Lower lobe of right lung (tissue), 2 donors: ENCODE data around the gene TMEM120A. TPM values are rescaled to one million over a fixed set of nuclear protein-coding genes. Genes with fewer than 3 reads are reported as not detected.
"Not testable (repeated sequence)": the region's sequence is repeated elsewhere in the genome, so short reads cannot be mapped to it uniquely, and the experiment has no call there.

Source experiments
- ATAC-seq, 2 donors: fragments of 200-7000 bp; cut with Tn5 transposase; one replicate each; pipeline ENCODE4 v1.9.1; 2020 to 2022; ENCODE audit warnings: mild to moderate bottlenecking in 2 of 2, moderate library complexity in 2 of 2
- DNase-seq: peaks from one replicate; pipeline ENCODE4 v3.0.0-alpha.2; 2020
- H3K27ac ChIP-seq: fragments of 200-600 bp; one replicate; pipeline ENCODE4 v1.8.0; 2022
- H3K27me3 ChIP-seq: fragments of 200-600 bp; one replicate; pipeline ENCODE4 v1.8.0; 2022; ENCODE audit warnings: low read depth
- H3K36me3 ChIP-seq: fragments of 200-600 bp; one replicate; pipeline ENCODE4 v1.8.0; 2022; ENCODE audit warnings: mild to moderate bottlenecking
- H3K4me1 ChIP-seq: fragments of 200-600 bp; one replicate; pipeline ENCODE4 v1.8.0; 2022
- H3K4me3 ChIP-seq: fragments of 200-600 bp; one replicate; pipeline ENCODE4 v1.8.0; 2022; ENCODE audit warnings: mild to moderate bottlenecking
- H3K9me3 ChIP-seq: fragments of 200-600 bp; one replicate; pipeline ENCODE4 v1.8.0; 2022
- CTCF ChIP-seq: fragments of 200-600 bp; IDR thresholded peaks from one replicate; pipeline ENCODE4 v1.8.0; 2022; ENCODE audit warnings: antibody characterized with exemption, mild to moderate bottlenecking
- intact Hi-C: fragments of 100-400 bp; cut with DNase I; formaldehyde crosslinking; loops from one replicate; pipeline ENCODE4 v1.11.0; 2022
- total RNA-seq: library from RNA; stranded (reverse); fragmentation: NEBNext Ultra II Directional; extraction: Animal tissue kit (Norgen Biotek cat#: 25700); gene quantifications from one replicate; pipeline ENCODE4 v1.2.1, GENCODE V29; 2021
- donor health status: DM: no; HTN: yes; CAD: no; lungs with severe emphysema.

TMEM120A gene
- total RNA-seq, 1 donor from 2014 or later, result 42.7 TPM

GRCh38 chr7:76022026-76022780 lies 27.8 kb upstream of the TMEM120A start:
- Histone ChIP-seq H3K4me1 (peaks cover 11% of the 10 kb centered on the region), H3K27me3 (no peaks in the 10 kb centered on the region), H3K4me3 (no peak overlapping the region), H3K27ac (no peak overlapping the region), H3K9me3 (no peaks in the 10 kb centered on the region), H3K36me3 (peaks cover 27% of the 10 kb centered on the region)
- no peak for TF ChIP-seq CTCF
- intact Hi-C loops, result loop anchor here (10.0 kb wide), 1 partner anchor 157 kb away; no protein-coding TSS in a partner anchor
- no peak for DNase-seq
- ATAC-seq, result no peak

GRCh38 chr7:76020031-76020714 lies 25.8 kb upstream of the TMEM120A start:
- Histone ChIP-seq H3K9me3 (no peaks in the 10 kb centered on the region), H3K27ac (no peak overlapping the region), H3K27me3 (no peaks in the 10 kb centered on the region), H3K4me3 (no peak overlapping the region), H3K4me1 (peaks cover 11% of the 10 kb centered on the region), H3K36me3 (peaks cover 20% of the 10 kb centered on the region)
- peak; percentile 82 for DNase-seq
- ATAC-seq, result peak; percentile 81
- TF ChIP-seq CTCF, result peak; percentile 91
- intact Hi-C loops, result loop anchor here (10.0 kb wide), 1 partner anchor 155 kb away; no protein-coding TSS in a partner anchor

GRCh38 chr7:76018520-76018919 lies 24.1 kb upstream of the TMEM120A start:
- peaks cover 11% of the 10 kb centered on the region for H3K4me1 ChIP-seq
- intact Hi-C loops, ATAC-seq, H3K4me3 ChIP-seq, DNase-seq, H3K9me3 ChIP-seq, H3K27ac ChIP-seq, H3K27me3 ChIP-seq: not testable (repeated sequence)
- peaks cover 17% of the 10 kb centered on the region for H3K36me3 ChIP-seq

- no peak overlapping the region for H3K4me3 ChIP-seq
- peaks cover 23% of the 10 kb centered on the region for H3K36me3 ChIP-seq
- H3K4me1 ChIP-seq, result no peaks in the 10 kb centered on the region
- no peak overlapping the region for H3K27ac ChIP-seq
- ATAC-seq (no peak), DNase-seq (no peak)
- intact Hi-C loops, result no loop called here
- no peaks in the 10 kb centered on the region for H3K27me3 ChIP-seq
- no peaks in the 10 kb centered on the region for H3K9me3 ChIP-seq
- no peak for TF ChIP-seq CTCF
These were observed 22.0 kb upstream of the TMEM120A start for GRCh38 chr7:76016191-76016947.

GRCh38 chr7:76011442-76011861 lies 17.1 kb upstream of the TMEM120A start:
- intact Hi-C loops, result no loop called here

More at GRCh38 chr7:76011442-76011861, 17.1 kb upstream of the TMEM120A start:
- DNase-seq, result no peak
- H3K4me1 ChIP-seq, result peaks cover 27% of the 10 kb centered on the region
- peaks cover 12% of the 10 kb centered on the region for H3K36me3 ChIP-seq
- TF ChIP-seq CTCF, result no peak
- H3K9me3 ChIP-seq, result no peaks in the 10 kb centered on the region
- no peaks in the 10 kb centered on the region for H3K27me3 ChIP-seq
- H3K4me3 ChIP-seq, result no peak overlapping the region
- peak; percentile 50 to 74 for ATAC-seq
- H3K27ac ChIP-seq, result peak overlapping the region; percentile 64
